HG02885 (cell line): ENCODE measurements around the gene THOP1.
"Not testable (repeated sequence)": the region's sequence is repeated elsewhere in the genome, so short reads cannot be mapped to it uniquely, and the experiment has no call there.

Experiments used
- ATAC-seq: cut with Tn5 transposase; IDR thresholded peaks from one replicate; pipeline ENCODE4 v1.9.1; 2021; ENCODE audit warnings: mild to moderate bottlenecking; ENCODE audit not compliant: unreplicated experiment, poor library complexity

The THOP1 gene

DNA sequence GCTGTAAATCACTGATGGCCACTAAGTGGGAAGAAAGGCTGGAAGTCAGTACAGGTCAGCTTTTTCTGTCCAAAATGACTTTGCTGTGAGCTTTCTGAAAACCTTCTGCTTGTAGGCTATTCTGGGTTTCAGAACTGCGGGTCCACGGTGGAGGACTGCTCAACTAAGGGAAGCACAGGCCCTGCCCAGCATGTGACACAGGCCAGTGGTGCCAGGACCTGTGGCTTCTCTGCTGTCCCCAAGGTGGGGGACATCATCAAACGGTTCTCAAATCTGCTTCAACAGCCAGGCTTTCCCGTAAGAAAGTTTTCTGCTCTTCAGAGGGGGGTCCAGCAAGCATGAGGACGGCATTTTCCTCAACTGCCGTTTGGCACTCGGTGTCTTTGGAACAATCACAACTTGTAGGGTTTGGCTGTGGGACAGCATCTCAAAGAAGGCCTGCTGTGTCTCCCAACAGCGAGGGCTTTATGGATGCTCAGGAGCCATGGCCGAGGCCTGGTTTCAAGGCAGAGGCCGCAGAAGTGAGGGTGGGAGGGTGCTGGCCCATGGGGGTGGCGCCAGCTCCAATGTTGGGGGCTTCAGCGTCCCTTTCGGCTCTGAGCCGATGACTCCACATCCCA, 6.1 kb upstream of the THOP1 start:
- no peak for ATAC-seq

DNA sequence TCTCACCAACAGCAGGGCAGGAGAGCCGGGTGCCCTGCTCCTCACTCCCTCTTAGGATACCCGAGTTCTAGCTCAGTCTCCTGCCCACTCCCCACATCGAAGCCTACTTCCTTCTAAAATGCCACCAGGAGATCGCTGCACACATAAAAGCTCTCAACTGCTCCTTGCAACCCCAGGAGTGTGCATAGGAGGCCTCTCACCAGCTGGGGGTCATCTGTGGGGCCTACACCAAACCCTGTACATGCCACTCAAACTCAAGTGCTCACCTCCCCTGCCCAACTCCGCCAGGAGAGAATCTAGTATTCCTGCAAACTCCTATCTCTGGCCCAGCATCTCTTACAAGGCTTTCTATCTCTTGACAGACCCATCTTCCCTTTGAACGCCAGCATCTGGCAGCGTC, 5.0 kb upstream of the THOP1 start:
- no peak for ATAC-seq

DNA sequence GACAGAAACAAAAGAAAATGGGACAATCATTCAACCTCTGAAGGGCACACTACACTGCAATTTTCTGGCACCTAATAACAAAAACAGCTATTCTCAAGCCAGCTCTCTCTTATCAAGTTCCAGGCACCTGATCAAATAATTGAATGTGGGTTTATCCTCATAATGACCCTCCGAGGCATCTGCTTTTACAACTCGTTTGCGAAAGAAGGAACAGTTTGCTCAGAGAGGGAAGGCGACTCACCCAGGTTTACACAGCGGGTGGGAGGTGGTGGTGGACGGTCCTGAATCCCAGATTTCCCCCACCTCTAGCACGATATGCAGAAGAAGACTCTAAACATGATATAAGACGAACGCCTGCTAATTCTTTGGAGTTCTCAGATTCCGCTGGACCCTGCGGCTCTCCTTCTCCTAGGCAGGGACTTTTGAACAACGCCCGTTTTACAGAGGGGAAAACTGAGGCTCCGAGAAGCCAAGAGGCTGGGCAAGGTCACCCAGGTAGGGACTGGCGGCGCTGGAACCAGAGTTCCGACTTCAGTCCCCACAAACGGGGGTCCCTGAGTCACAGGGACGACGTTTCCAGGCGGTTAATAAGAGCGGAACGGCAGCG, 2.9 kb upstream of the THOP1 start:
- ATAC-seq = no peak

DNA sequence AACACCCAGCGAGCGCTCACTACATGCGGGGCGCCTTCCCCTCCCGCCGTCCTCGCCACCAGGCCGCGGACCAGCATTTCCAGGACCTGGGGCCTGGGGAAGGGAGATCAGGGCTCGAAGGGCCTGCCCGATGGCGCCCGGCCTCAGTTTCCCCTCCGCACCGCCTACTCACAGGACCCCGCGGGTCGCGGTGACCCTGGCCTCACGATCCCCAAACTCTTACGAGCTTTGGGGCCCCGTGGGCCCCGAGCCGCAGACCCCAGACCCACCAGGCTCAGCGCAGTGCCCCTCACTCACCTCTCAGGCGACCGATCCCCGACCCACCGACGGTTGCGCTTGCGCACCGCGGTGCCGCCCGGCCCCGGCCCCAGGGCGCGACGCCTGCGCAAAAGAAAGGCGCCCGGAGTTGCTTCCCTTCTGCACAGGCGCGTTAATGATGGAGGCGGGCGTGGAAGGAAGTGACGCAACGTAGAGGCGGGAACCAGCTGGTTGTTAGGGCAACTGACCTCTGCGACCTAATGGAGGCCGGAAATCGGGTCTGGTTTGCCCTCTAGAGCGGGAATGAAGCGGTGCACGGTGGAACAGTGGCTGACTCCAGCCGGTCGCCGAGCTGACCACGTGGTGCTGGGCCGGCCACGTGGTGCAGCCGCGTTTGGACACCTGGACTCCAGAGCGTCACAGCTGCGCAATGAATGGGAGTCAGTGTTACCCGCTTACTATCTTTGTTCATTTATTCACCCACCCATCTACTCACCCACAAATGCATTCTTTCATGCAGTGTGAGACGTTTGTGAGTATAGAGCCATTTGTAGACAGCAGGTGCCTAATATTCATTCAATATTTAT, 2.1 kb upstream of the THOP1 start, which contains the start of gene SGTA:
TSS of gene SGTA (minus strand) at position 338 of the 845 bp plus-strand sequence. CDS start 14,205 bp downstream, outside the sequence.
- ATAC-seq = peak; percentile 76

DNA sequence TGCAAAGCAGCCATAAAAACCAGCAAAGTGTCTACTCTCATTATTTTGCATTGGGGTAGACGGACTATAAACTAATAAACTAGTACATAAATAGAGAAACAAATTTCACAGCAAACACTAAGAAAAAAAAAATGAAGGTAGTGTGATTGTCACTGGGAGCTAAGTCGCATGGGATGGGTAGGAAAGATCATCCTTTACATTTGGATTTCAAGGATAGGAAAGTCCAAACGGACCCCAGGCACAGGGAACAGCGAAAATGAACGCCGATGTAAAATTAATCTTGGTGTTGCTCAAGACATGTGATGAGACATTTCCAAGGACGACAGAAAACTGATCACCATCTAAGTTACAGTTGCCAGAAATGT, 1.5 kb upstream of the THOP1 start:
- no peak for ATAC-seq

DNA sequence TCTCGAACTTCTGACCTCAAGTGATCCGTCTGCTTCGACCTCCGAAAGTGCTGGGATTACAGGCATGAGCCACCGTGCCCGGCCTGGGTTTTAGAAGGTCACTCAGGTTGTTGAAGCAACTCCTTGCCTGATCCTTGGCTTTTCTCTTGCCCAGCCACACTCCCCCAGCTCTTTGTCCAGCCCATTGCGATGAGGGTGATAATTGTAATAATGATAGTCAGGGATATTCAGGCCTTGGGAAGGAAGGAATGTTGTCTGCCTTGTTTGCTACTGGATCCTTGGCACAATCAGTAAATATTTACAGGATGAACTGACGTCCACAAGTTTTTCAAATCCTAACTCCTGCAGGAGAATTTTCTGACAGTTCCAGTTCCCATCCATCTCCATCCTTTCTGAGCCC, 1.8 kb downstream of the THOP1 start:
- ATAC-seq = no peak

DNA sequence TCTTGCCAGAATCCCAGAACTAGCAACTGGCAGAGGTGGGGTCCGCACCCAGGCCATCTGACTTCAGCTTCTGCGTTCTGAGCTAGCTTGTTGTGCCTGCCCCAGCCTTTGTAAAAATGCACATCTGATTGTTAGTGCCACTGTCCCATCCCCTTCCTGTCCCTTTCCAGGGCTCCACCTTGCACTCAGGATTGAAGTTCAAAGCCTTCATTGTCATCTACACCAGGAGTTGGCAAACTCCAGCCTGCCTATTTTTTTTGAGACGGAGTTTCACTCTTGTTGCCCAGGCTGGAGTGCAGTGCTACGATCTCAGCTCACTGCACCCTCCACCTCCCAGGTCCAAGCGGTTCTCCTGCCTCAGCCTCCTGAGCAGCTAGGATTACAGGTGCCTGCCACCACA, 2.9 kb downstream of the THOP1 start:
- no peak for ATAC-seq

DNA sequence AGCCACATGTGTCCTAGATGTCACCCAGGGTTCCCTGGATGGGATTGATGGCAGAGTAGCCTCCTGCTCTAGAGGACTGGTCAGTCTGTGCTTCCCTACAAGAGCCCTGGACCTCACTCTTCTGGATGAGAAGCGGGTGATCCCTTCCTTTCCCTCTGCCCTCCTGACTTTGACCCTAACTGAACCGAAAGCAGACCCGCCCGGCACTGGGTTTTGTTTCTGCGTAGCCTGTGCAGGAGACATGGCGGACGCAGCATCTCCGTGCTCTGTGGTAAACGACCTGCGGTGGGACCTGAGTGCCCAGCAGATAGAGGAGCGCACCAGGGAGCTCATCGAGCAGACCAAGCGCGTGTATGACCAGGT, 4.9 kb downstream of the THOP1 start:
- ATAC-seq = no peak

DNA sequence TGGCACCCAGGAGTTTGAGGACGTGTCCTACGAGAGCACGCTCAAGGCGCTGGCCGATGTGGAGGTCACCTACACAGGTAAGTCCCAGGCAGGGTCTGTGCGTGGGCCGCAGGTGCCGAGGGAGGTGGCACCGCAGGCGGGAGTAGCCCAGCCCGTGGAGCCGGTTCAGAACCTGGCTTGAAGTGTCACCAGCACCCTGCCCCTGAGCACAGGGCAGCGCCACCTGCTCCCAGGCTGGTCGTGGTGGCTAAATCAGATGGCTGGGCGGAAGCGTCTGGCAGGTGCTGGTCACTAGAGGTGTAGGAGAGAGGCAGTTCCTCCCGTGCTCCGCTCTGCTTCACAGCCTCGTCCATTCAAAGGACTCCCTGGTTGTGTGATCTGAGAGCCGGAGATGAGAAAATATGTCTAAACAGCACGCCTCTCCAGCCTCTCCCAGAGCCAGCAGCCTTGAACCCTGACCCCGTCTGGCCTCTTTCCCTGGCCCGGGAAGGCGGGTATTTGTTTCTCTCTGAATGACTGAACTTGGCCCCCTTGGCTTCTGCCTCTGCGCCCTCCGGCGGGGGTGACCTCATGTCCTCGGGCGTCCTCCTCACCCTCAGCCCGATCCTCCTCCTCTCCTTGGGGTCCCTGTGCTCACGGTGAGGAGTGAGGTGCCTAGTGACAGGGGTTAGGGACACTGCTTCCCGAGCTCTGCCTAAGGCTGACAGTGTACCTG, 5.4 kb downstream of the THOP1 start:
- ATAC-seq = no peak

DNA sequence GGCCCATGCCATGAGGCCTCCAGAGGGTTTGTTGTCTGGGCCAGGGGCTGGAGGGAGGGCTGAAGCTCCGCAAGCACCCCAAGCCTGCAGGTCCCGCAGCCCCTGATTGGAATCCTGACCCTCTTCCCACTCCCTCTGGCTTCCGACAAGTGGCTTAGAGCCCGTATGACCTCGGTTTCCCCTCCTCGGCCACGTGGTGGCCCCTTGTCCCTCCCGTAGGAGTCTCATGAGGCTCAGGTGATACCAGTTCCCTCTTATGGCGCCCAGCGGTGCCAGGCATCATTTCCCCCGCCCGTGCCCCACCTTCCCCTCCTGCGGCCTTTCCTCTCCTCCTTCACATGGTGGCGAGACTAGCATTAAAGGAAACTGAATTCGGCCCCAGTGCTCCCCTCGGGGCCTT, 6.1 kb downstream of the THOP1 start:
- no peak for ATAC-seq

DNA sequence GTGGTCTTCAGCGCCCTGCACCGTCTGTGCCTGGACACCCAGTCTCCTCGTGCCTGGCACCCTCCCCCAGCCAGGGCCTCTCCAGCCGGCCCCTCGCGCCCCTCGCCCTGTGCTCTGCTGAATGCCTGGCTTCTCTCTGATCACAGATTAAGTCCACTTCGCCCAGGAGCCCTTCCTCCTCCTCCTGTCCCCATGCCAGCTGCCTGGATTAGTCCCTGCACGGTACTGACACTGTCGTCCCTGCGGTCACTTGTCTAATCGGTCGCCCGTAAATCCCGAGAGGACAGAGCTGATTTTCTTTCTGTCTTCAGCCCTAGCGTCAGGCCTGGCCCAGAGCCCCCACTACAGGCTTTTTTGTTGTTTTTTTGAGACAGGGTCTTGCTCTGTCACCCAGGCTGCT, 6.6 kb downstream of the THOP1 start:
- no peak for ATAC-seq

DNA sequence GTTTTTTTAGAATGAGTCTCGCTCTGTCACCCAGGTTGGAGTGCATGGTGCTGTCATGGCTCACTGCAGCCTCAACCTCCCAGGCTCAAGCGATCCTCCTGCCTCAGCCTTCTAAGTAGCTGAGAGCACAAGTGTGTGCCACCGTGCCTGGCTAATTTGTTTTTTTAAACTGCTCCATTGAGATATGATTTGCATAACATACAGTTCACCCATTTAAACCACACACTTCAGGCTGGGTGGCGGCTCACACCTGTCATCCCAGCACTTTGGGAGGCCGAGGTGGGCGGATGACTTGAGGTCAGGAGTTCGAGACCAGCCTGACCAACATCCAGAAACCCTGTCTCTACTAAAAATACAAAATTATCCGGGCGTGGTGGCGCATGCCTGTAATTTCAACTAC, 7.4 kb downstream of the THOP1 start:
- not testable (repeated sequence) for ATAC-seq

DNA sequence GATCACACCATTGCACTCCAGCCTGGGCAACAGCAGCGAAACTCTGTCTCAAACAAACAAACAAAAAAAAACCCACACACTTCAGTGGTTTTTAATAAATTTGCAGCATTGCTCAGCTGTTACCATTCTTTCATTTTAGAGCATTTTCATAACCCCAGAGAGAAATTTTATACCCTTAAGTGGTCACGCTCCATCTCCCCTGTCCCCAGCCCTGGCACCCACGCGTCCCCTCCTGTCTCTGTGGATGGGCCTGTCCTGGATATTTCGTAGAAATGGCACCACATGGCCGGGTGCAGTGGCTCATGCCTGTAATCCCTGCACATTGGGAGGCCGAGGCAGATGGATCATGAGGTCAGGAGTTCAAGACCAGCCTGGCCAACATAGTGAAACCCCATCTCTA, 7.8 kb downstream of the THOP1 start:
- ATAC-seq = no peak

DNA sequence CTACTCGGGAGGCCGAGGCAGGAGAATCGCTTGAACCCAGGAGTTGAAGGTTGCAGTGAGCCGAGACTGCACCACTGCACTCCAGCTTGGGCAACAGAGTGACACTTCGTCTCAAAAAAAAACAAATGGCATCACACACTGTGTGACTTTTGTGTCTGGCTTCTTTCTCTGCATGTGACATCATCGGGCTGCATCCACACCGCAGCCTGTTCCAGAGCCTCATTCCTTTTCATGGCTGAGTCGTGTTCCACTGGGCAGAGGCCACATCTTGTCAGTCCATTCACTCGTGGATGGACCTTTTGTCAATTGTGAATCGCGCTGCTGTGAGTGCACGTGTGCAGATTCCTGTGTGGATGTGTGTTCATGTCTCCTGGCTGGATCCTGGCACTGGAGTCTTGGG, 8.3 kb downstream of the THOP1 start:
- ATAC-seq = no peak

DNA sequence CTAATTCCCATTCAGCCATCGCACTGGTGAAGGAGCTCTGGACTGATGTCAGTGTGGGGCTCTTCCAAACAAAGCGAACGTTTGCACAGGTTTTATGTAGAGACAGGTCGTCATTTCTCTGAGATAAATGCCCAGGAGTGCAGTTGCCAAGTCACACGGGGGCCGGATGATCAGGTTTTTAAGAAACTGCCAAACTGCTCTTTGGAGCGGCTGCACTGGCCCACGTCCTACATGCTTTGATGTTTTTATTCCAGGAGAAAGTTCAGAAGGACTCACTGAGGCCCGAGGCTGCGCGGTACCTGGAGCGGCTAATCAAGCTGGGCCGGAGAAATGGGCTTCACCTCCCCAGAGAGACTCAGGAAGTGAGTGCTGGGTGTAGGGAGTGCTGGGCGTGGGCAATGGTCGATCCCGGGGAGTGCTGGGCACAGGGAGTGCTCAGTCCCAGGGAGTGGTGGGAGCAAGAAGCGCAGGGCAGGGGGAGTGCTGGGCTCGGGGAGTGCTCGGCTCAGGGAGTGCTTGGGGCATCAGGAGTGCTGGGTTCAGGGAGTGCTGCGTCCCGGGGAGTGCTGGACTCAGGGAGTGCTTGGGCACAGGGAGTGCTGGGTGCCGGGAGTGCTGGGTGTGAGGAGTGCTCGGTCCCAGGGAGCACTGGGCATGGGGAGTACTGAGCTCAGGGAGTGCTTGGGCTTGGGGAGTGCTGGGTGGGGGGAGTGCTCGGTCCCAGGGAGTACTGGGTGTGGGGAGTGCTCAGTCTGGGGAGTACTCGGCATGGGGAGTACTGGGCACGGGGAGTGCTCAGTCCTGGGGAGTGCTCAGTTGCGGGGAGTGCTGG, 10.7 kb downstream of the THOP1 start:
- ATAC-seq = no peak

DNA sequence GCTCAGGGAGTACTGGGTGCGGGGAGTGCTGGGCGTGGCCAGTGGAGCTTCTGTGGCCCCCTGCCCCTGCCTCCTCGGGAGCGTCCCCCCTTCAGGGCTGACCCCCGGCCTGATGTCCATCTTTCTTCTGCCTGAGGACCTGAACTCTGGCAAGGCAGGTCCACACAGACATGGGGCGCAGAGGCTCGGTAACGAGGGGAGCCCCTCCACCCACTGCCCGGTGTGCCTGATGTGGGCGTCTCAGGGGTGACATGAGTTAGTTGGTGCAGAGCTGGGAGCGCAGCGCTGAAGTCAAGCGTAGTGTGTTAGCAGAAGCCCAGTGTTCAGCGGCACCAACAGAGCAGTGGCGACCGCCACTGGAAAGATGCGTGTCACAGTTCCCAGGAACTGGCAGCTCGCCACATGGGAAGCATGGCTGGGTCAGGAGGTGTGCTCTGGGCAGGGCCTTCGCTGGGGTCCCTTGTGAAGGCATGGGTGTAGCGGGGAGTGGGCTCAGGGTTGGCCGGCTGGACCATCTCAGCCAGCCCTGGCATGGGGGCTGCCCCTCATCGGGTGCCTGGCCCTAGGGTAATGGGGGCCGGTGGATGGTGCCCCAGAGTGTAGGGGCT, 11.5 kb downstream of the THOP1 start:
- no peak for ATAC-seq

DNA sequence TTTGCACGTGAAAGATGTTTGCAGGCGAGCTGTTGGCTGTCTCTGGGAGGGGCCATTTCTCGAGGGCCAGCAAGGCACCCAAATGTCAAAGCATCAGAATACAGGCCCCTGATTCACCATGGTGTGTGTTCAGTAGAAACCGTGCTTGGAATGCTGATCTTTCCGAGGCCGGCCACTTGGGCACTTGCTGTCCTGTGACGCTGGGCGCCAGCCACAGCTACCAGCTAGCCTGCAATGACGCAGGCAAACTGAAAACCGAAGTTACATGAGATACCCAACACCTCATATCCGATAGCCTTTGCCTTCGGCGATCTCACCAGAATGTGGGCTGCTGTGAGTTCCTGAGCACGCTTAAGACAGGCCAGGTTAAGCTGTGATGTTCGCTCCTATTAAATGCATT, 12.0 kb downstream of the THOP1 start:
- no peak for ATAC-seq

DNA sequence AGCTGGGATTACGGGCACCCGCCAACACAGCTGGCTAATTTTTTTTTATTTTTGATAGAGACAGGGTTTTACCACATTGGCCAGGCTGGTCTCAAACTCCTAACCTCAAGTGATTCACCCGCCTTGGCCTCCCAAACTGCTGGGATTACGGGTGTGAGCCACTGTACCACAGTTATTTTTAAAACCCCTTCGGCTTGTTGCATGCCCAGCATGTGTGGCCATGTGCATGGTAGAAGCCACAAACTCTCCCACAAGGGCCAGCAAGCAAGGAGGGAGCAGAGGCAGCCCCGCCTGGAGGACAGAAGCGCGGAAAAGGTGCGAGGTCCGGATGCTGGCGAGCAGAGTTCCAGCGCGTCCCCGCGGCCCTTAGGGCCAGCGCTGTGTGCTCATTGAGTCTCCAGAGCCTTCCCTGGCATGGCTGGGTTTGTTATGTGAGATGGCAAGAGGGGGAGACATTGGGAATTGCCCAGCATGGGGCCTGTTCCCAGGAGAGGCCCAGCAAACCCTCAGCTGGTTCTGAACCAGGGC, 12.9 kb downstream of the THOP1 start:
- ATAC-seq = no peak

DNA sequence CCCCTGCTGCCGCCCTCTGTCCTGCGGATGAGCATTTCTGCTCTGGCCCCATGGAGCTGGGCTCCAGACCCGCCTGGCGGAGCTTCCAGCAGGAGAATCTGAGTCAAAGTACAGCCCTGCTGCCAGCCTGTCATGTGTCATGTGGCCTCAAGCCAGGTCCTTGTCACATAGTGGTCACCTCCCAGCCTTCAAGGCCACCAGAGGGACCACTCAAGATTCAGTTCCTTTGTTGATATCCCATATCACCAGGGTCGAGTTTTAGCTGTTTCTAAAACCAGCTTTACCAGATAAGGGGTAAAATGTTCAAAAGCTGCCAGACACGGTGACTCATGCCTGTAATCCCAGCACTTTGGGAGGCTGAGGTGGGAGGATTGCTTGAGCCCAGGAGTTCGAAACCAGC, 13.4 kb downstream of the THOP1 start:
- no peak for ATAC-seq
